Stimulated activated effector memory CD8-positive, alpha-beta T cell treated with anti-CD3 and anti-CD28 coated beads, Interleukin-12 subunit alpha, Interleukin-12 subunit beta, amount 100 ng/mL, for 72 hours (primary cell): ENCODE measurements around the gene UTS2R.
"Not testable (repeated sequence)": the region's sequence is repeated elsewhere in the genome, so short reads cannot be mapped to it uniquely, and the experiment has no call there.

Experiments
- ATAC-seq: fragments of 150-1000 bp; cut with Tn5 transposase; 2 replicates; pipeline ENCODE4 v1.10.0; 2021
- DNase-seq, 2 donors: peaks; one replicate each; pipeline ENCODE4 v3.0.0; 2021 to 2022; ENCODE audit warnings: low spot score in 2 of 2
- H3K27ac Mint-ChIP-seq: one replicate; pipeline ENCODE4 v1.8.0; 2022; ENCODE audit warnings: mild to moderate bottlenecking, mixed read lengths
- H3K36me3 Mint-ChIP-seq: one replicate; pipeline ENCODE4 v1.8.0; 2022; ENCODE audit warnings: mild to moderate bottlenecking, mixed read lengths
- H3K4me1 Mint-ChIP-seq: one replicate; pipeline ENCODE4 v1.8.0; 2022; ENCODE audit warnings: mixed read lengths
- H3K4me3 Mint-ChIP-seq: one replicate; pipeline ENCODE4 v1.8.0; 2022; ENCODE audit warnings: mild to moderate bottlenecking, mixed read lengths
- H3K9me3 Mint-ChIP-seq: one replicate; pipeline ENCODE4 v1.8.0; 2022; ENCODE audit warnings: mixed read lengths

UTS2R gene

GRCh38 chr17:82374626-82375331 is 3.2 kb downstream of the UTS2R start:
- no peaks in the 10 kb centered on the region for H3K9me3 Mint-ChIP-seq
- H3K4me1 Mint-ChIP-seq: peaks cover 25% of the 10 kb centered on the region
- no peak overlapping the region for H3K4me3 Mint-ChIP-seq
- no peaks in the 10 kb centered on the region for H3K36me3 Mint-ChIP-seq
- ATAC-seq (no peak), DNase-seq (no peak)
- H3K27ac Mint-ChIP-seq: no peak overlapping the region

GRCh38 chr17:82375359-82376041 is 3.9 kb downstream of the UTS2R start:
- Mint-ChIP-seq H3K36me3 (no peaks in the 10 kb centered on the region), H3K27ac (no peak overlapping the region), H3K4me1 (peaks cover 30% of the 10 kb centered on the region), H3K4me3 (no peak overlapping the region), H3K9me3 (no peaks in the 10 kb centered on the region)
- no peak for ATAC-seq
- DNase-seq: no peak

- Mint-ChIP-seq H3K4me3 (no peak overlapping the region), H3K27ac (no peak overlapping the region), H3K36me3 (no peaks in the 10 kb centered on the region), H3K9me3 (no peaks in the 10 kb centered on the region), H3K4me1 (peaks cover 30% of the 10 kb centered on the region)
- DNase-seq: no peak
- no peak for ATAC-seq
These were observed 4.6 kb downstream of the UTS2R start for GRCh38 chr17:82376042-82376730.

- H3K4me3 Mint-ChIP-seq, ATAC-seq: not testable (repeated sequence)
- peaks cover 35% of the 10 kb centered on the region for H3K4me1 Mint-ChIP-seq
These were observed 5.7 kb downstream of the UTS2R start for GRCh38 chr17:82377294-82377693.

GRCh38 chr17:82377924-82378740 is 6.6 kb downstream of the UTS2R start:
- no peaks in the 10 kb centered on the region for H3K9me3 Mint-ChIP-seq
- no peak overlapping the region for H3K4me3 Mint-ChIP-seq
- no peaks in the 10 kb centered on the region for H3K36me3 Mint-ChIP-seq
- H3K27ac Mint-ChIP-seq: no peak overlapping the region
- DNase-seq (no peak), ATAC-seq (no peak)
- H3K4me1 Mint-ChIP-seq: peaks cover 27% of the 10 kb centered on the region

More at GRCh38 chr17:82377294-82377693, 5.7 kb downstream of the UTS2R start:
- H3K27ac Mint-ChIP-seq, H3K36me3 Mint-ChIP-seq, DNase-seq, H3K9me3 Mint-ChIP-seq: not testable (repeated sequence)

GRCh38 chr17:82378741-82379021 is 7.1 kb downstream of the UTS2R start:
- Mint-ChIP-seq H3K36me3 (no peaks in the 10 kb centered on the region), H3K4me3 (no peak overlapping the region), H3K9me3 (no peaks in the 10 kb centered on the region), H3K4me1 (peaks cover 26% of the 10 kb centered on the region), H3K27ac (no peak overlapping the region)
- DNase-seq: no peak
- no peak for ATAC-seq

- no peak overlapping the region for H3K27ac Mint-ChIP-seq
- no peaks in the 10 kb centered on the region for H3K36me3 Mint-ChIP-seq
- peaks cover 26% of the 10 kb centered on the region for H3K4me1 Mint-ChIP-seq
- no peak overlapping the region for H3K4me3 Mint-ChIP-seq
- H3K9me3 Mint-ChIP-seq: no peaks in the 10 kb centered on the region
- DNase-seq (no peak), ATAC-seq (no peak)
These were observed 9.5 kb downstream of the UTS2R start for GRCh38 chr17:82380860-82381702.

GRCh38 chr17:82381703-82382009 is 10.1 kb downstream of the UTS2R start:
- H3K4me3 Mint-ChIP-seq, DNase-seq, ATAC-seq, H3K9me3 Mint-ChIP-seq, H3K27ac Mint-ChIP-seq, H3K36me3 Mint-ChIP-seq: not testable (repeated sequence)
- H3K4me1 Mint-ChIP-seq: peaks cover 26% of the 10 kb centered on the region

- not testable (repeated sequence) for H3K27ac Mint-ChIP-seq
These were observed 10.8 kb downstream of the UTS2R start for GRCh38 chr17:82382220-82382932.

GRCh38 chr17:82382933-82383255 is 11.3 kb downstream of the UTS2R start:
- Mint-ChIP-seq H3K4me3 (no peak overlapping the region), H3K27ac (no peak overlapping the region), H3K36me3 (no peaks in the 10 kb centered on the region), H3K9me3 (no peaks in the 10 kb centered on the region), H3K4me1 (peaks cover 33% of the 10 kb centered on the region)
- no peak for DNase-seq
- no peak for ATAC-seq

More at GRCh38 chr17:82382220-82382932, 10.8 kb downstream of the UTS2R start:
- H3K9me3 Mint-ChIP-seq, DNase-seq, ATAC-seq, H3K4me3 Mint-ChIP-seq, H3K36me3 Mint-ChIP-seq: not testable (repeated sequence)
- H3K4me1 Mint-ChIP-seq: peaks cover 28% of the 10 kb centered on the region

GRCh38 chr17:82383411-82383810 is 11.8 kb downstream of the UTS2R start:
- no peak overlapping the region for H3K27ac Mint-ChIP-seq

GRCh38 chr17:82384051-82384729 is 12.6 kb downstream of the UTS2R start:
- no peaks in the 10 kb centered on the region for H3K9me3 Mint-ChIP-seq
- no peak for DNase-seq
- no peak for ATAC-seq
- no peaks in the 10 kb centered on the region for H3K36me3 Mint-ChIP-seq
- H3K4me1 Mint-ChIP-seq: peaks cover 30% of the 10 kb centered on the region
- H3K27ac Mint-ChIP-seq: no peak overlapping the region
- no peak overlapping the region for H3K4me3 Mint-ChIP-seq

More at GRCh38 chr17:82383411-82383810, 11.8 kb downstream of the UTS2R start:
- no peak for ATAC-seq
- no peaks in the 10 kb centered on the region for H3K36me3 Mint-ChIP-seq
- H3K9me3 Mint-ChIP-seq: no peaks in the 10 kb centered on the region
- no peak overlapping the region for H3K4me3 Mint-ChIP-seq
- no peak for DNase-seq
- peaks cover 35% of the 10 kb centered on the region for H3K4me1 Mint-ChIP-seq

- Mint-ChIP-seq H3K27ac (no peak overlapping the region), H3K36me3 (no peaks in the 10 kb centered on the region), H3K4me1 (peaks cover 26% of the 10 kb centered on the region), H3K4me3 (no peak overlapping the region), H3K9me3 (no peaks in the 10 kb centered on the region)
- DNase-seq (no peak), ATAC-seq (no peak)
These were observed 13.3 kb downstream of the UTS2R start for GRCh38 chr17:82384730-82385481.
